GM23338 (cell line): ENCODE data around the gene PPM1E. TPM values are rescaled to one million over a fixed set of nuclear protein-coding genes. Genes with fewer than 3 reads are reported as not detected.

Source experiments
- ATAC-seq: fragments of 200-7000 bp; cut with Tn5 transposase; 3 replicates; pipeline ENCODE4 v1.9.1; 2020
- DNase-seq: peaks from one replicate; pipeline ENCODE4 v3.0.0-alpha.2; 2015; ENCODE audit warnings: low spot score
- H2AFZ ChIP-seq: fragments of 200-600 bp; sonication (generic); 2 replicates; pipeline ENCODE4 v1.8.0; 2016; ENCODE audit warnings: antibody characterized with exemption, mild to moderate bottlenecking, moderate library complexity
- H3F3A ChIP-seq: fragments of 200-600 bp; sonication (generic); replicated peaks from 2 replicates; pipeline ENCODE4 v1.8.0; 2017; ENCODE audit warnings: antibody characterized with exemption, mixed run types, low read depth
- H3K27ac ChIP-seq: fragments of 200-600 bp; sonication (generic); 2 replicates; pipeline ENCODE4 v1.6.1; 2016; ENCODE audit warnings: low read depth
- H3K27me3 ChIP-seq: fragments of 200-600 bp; sonication (generic); 2 replicates; pipeline ENCODE4 v1.8.0; 2016; ENCODE audit warnings: mild to moderate bottlenecking, mixed run types, moderate library complexity; ENCODE audit not compliant: insufficient read depth
- H3K36me3 ChIP-seq: fragments of 200-600 bp; sonication (generic); 2 replicates; pipeline ENCODE4 v1.8.0; 2016; ENCODE audit warnings: mild to moderate bottlenecking; ENCODE audit not compliant: insufficient read depth
- H3K4me1 ChIP-seq: fragments of 200-600 bp; sonication (generic); 2 replicates; pipeline ENCODE4 v1.8.0; 2016; ENCODE audit warnings: mild to moderate bottlenecking, moderate library complexity; ENCODE audit not compliant: insufficient read depth
- H3K4me2 ChIP-seq: fragments of 200-600 bp; sonication (generic); 2 replicates; pipeline ENCODE4 v1.7.1; 2017; ENCODE audit warnings: mixed run types
- H3K4me3 ChIP-seq: fragments of 200-600 bp; sonication (generic); 2 replicates; pipeline ENCODE4 v1.6.1; 2016; ENCODE audit warnings: mixed run types
- H3K79me2 ChIP-seq: fragments of 200-600 bp; sonication (generic); replicated peaks from 2 replicates; pipeline ENCODE4 v1.8.0; 2017; ENCODE audit warnings: mild to moderate bottlenecking; ENCODE audit not compliant: insufficient read depth
- H3K9me2 ChIP-seq: fragments of 200-600 bp; sonication (generic); 2 replicates; pipeline ENCODE4 v1.8.0; 2017; ENCODE audit not compliant: insufficient read depth
- H4K20me1 ChIP-seq: fragments of 200-600 bp; sonication (generic); replicated peaks from 2 replicates; pipeline ENCODE4 v1.8.0; 2017; ENCODE audit warnings: mild to moderate bottlenecking; ENCODE audit not compliant: insufficient read depth
- H3K27ac Mint-ChIP-seq: 2 replicates; pipeline ENCODE4 v1.8.0; 2020; ENCODE audit warnings: inconsistent platforms, mild to moderate bottlenecking, moderate library complexity, mixed read lengths
- H3K27me3 Mint-ChIP-seq: 3 replicates; pipeline ENCODE4 v1.8.0; 2022; ENCODE audit warnings: low read depth, mild to moderate bottlenecking, moderate library complexity, mixed read lengths, inconsistent platforms; ENCODE audit not compliant: insufficient read depth, poor library complexity
- H3K36me3 Mint-ChIP-seq: 3 replicates; pipeline ENCODE4 v1.8.0; 2021; ENCODE audit warnings: low read depth, mild to moderate bottlenecking, inconsistent platforms, moderate library complexity, mixed read lengths
- H3K4me1 Mint-ChIP-seq: 3 replicates; pipeline ENCODE4 v1.8.0; 2020; ENCODE audit warnings: mild to moderate bottlenecking, inconsistent platforms, mixed read lengths
- H3K4me3 Mint-ChIP-seq: 3 replicates; pipeline ENCODE4 v1.8.0; 2021; ENCODE audit warnings: moderate library complexity, mild to moderate bottlenecking, inconsistent platforms, mixed read lengths
- H3K9me3 Mint-ChIP-seq: 3 replicates; pipeline ENCODE4 v1.8.0; 2020; ENCODE audit warnings: moderate library complexity, mild to moderate bottlenecking, inconsistent platforms, mixed read lengths
- JUNB ChIP-seq: IDR thresholded peaks from one replicate; pipeline ENCODE4 v1.6.1; 2016; ENCODE audit warnings: antibody characterized with exemption; ENCODE audit not compliant: unreplicated experiment
- NANOG ChIP-seq: IDR thresholded peaks from 2 replicates; pipeline ENCODE4 v1.6.1; 2016; ENCODE audit warnings: antibody characterized with exemption, borderline replicate concordance
- REST ChIP-seq: IDR thresholded peaks from one replicate; pipeline ENCODE4 v1.6.1; 2018; ENCODE audit warnings: antibody characterized with exemption; ENCODE audit not compliant: unreplicated experiment
- STAT1 ChIP-seq: IDR thresholded peaks from one replicate; pipeline ENCODE4 v1.6.1; 2016; ENCODE audit warnings: antibody characterized with exemption; ENCODE audit not compliant: unreplicated experiment
- ZNF114 ChIP-seq: fragments of 250-450 bp; sonication (Bioruptor Pico); IDR thresholded peaks from 2 replicates; pipeline ENCODE4 v1.5.0; 2020; ENCODE audit warnings: mild to moderate bottlenecking, moderate library complexity
- polyA plus RNA-seq: library from polyadenylated mRNA; unstranded; fragments of >200 nt; fragmentation: Nextera tagmentation; extraction: Ambion mirVana; gene quantifications from 2 replicates; pipeline ENCODE4 v1.2.1, GENCODE V29; 2016
- total RNA-seq: library from RNA; depleted of rRNA; stranded (reverse); fragments of >200 nt; shearing (Covaris generic); gene quantifications from 2 replicates; pipeline ENCODE4 v1.2.3, GENCODE V29; 2014
- TF ChIP-seq, protein P1 (sequence below): fragments of 250-450 bp; sonication (Bioruptor Pico); IDR thresholded peaks from 2 replicates; pipeline ENCODE4 v1.5.0; 2020; ENCODE audit warnings: mild to moderate bottlenecking, moderate library complexity

Gene PPM1E
- total and polyA plus RNA-seq, 2 experiments from 2014 or later: 2.1 to 13.8 TPM

DNA sequence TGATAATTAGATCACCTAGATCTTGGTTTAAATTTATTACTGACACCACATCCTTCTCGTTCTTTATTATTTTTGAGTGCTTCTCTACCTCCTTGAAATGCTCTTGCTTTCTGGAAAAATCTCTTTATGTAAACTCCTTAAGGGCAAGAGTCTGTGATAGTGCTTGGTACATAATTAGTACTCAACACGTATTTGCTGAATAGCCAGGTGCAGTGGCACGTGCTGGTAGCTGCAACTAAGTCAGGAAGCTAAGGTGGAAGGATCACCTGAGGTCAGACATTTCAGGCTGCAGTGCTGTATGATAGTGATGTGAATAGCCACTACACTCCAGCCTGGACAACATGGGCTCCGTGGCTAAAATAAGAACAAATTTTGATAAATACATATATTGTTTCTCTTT, 63.0 kb downstream of the PPM1E start:
- no peak for TF ChIP-seq JUNB
- TF ChIP-seq ZNF114 (CRISPR knock-in tag): no peak
- TF ChIP-seq NANOG: no peak
- TF ChIP-seq STAT1: no peak
- TF ChIP-seq REST: no peak
- TF ChIP-seq, protein P1, sequence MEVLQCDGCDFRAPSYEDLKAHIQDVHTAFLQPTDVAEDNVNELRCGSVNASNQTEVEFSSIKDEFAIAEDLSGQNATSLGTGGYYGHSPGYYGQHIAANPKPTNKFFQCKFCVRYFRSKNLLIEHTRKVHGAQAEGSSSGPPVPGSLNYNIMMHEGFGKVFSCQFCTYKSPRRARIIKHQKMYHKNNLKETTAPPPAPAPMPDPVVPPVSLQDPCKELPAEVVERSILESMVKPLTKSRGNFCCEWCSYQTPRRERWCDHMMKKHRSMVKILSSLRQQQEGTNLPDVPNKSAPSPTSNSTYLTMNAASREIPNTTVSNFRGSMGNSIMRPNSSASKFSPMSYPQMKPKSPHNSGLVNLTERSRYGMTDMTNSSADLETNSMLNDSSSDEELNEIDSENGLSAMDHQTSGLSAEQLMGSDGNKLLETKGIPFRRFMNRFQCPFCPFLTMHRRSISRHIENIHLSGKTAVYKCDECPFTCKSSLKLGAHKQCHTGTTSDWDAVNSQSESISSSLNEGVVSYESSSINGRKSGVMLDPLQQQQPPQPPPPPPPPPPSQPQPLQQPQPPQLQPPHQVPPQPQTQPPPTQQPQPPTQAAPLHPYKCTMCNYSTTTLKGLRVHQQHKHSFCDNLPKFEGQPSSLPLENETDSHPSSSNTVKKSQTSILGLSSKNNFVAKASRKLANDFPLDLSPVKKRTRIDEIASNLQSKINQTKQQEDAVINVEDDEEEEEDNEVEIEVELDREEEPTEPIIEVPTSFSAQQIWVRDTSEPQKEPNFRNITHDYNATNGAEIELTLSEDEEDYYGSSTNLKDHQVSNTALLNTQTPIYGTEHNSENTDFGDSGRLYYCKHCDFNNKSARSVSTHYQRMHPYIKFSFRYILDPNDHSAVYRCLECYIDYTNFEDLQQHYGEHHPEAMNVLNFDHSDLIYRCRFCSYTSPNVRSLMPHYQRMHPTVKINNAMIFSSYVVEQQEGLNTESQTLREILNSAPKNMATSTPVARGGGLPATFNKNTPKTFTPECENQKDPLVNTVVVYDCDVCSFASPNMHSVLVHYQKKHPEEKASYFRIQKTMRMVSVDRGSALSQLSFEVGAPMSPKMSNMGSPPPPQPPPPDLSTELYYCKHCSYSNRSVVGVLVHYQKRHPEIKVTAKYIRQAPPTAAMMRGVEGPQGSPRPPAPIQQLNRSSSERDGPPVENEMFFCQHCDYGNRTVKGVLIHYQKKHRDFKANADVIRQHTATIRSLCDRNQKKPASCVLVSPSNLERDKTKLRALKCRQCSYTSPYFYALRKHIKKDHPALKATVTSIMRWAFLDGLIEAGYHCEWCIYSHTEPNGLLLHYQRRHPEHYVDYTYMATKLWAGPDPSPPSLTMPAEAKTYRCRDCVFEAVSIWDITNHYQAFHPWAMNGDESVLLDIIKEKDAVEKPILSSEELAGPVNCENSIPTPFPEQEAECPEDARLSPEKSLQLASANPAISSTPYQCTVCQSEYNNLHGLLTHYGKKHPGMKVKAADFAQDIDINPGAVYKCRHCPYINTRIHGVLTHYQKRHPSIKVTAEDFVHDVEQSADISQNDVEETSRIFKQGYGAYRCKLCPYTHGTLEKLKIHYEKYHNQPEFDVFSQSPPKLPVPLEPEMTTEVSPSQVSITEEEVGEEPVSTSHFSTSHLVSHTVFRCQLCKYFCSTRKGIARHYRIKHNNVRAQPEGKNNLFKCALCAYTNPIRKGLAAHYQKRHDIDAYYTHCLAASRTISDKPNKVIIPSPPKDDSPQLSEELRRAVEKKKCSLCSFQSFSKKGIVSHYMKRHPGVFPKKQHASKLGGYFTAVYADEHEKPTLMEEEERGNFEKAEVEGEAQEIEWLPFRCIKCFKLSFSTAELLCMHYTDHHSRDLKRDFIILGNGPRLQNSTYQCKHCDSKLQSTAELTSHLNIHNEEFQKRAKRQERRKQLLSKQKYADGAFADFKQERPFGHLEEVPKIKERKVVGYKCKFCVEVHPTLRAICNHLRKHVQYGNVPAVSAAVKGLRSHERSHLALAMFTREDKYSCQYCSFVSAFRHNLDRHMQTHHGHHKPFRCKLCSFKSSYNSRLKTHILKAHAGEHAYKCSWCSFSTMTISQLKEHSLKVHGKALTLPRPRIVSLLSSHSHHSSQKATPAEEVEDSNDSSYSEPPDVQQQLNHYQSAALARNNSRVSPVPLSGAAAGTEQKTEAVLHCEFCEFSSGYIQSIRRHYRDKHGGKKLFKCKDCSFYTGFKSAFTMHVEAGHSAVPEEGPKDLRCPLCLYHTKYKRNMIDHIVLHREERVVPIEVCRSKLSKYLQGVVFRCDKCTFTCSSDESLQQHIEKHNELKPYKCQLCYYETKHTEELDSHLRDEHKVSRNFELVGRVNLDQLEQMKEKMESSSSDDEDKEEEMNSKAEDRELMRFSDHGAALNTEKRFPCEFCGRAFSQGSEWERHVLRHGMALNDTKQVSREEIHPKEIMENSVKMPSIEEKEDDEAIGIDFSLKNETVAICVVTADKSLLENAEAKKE (CRISPR knock-in tag): no peak
- Histone ChIP-seq H3K4me1 (no peaks in the 10 kb centered on the region), H3K27ac (no peak overlapping the region), H3K27me3 (no peaks in the 10 kb centered on the region), H3K79me2 (no peaks in the 10 kb centered on the region), H2AFZ (no peak overlapping the region), H3K9me2 (no peaks in the 10 kb centered on the region), H4K20me1 (peaks cover 4% of the 10 kb centered on the region; the same call in 1 of the 2 replicates), H3K36me3 (no peaks in the 10 kb centered on the region), H3F3A (no peaks in the 10 kb centered on the region), H3K4me3 (no peak overlapping the region), H3K4me2 (no peak overlapping the region)
- no peaks in the 10 kb centered on the region for H3K9me3 Mint-ChIP-seq
- DNase-seq: no peak
- no peak for ATAC-seq
- no peaks in the 10 kb centered on the region for H3K36me3 Mint-ChIP-seq
- H3K4me3 Mint-ChIP-seq: no peak overlapping the region
- no peak overlapping the region for H3K27ac Mint-ChIP-seq
- no peaks in the 10 kb centered on the region for H3K4me1 Mint-ChIP-seq
- H3K27me3 Mint-ChIP-seq: peaks cover 4% of the 10 kb centered on the region
